SH-SY5Y (cell line): Measurements from ENCODE around the gene OSTN.

Experiments used
- GATA2 ChIP-seq: IDR thresholded peaks from 2 replicates; pipeline ENCODE4 v1.6.1; 2011; ENCODE audit warnings: mild to moderate bottlenecking, low read depth, low read length
- GATA3 ChIP-seq: IDR thresholded peaks from 2 replicates; pipeline ENCODE4 v1.6.1; 2011; ENCODE audit warnings: low read depth, mild to moderate bottlenecking, low read length, moderate library complexity

Gene OSTN

GRCh38 chr3:191306428-191306827, 107.4 kb downstream of the OSTN start:
- TF ChIP-seq GATA2 (no peak), GATA3 (no peak)

- TF ChIP-seq GATA2, result no peak
- no peak for TF ChIP-seq GATA3
Measured at GRCh38 chr3:191307341-191307740, 108.3 kb downstream of the OSTN start.

GRCh38 chr3:191313296-191313695, 114.3 kb downstream of the OSTN start:
- TF ChIP-seq GATA3, result no peak
- no peak for TF ChIP-seq GATA2

- TF ChIP-seq GATA2 (no peak), GATA3 (no peak)
Measured at GRCh38 chr3:191314109-191314728, 115.2 kb downstream of the OSTN start.
